HL-60/S4 treated with retinoic acid at 250 ng/mL for 4 days and 3 days (cell line): ENCODE results near the gene ANXA1.

Source experiments
- in situ Hi-C: fragments of 300-500 bp; cut with MboI; formaldehyde crosslinking; loops from 2 replicates; pipeline ENCODE4 v1.7.0; 2022; ENCODE audit warnings: low sequenced_read_pairs

The ANXA1 gene

GRCh38 chr9:73137914-73138313 is 13.8 kb upstream of the ANXA1 start:
- in situ Hi-C loops: no loop called here

DNA sequence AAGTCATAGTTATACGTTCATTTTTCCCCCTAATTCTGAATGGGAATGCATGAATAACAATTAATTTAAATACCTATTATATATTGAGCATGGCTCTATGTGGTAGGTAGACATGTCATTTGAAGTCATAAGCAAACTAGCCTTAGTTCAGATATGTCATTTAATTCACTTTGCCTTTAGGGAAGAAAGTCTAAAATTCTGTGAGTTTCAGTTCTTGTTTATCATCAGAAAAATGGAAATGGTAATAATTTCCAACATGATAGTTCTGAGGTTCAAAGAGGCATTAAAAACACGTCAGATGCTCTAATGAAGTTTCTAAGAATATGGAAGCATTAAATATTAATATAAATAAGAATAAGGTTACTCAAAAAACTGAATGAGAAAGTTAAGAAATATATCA is 13.1 kb upstream of the ANXA1 start:
- in situ Hi-C loops: no loop called here

- in situ Hi-C loops: no loop called here
Measured at GRCh38 chr9:73141282-73141681, 10.4 kb upstream of the ANXA1 start.

GRCh38 chr9:73143711-73144328 is 7.8 kb upstream of the ANXA1 start:
- in situ Hi-C loops: no loop called here

DNA sequence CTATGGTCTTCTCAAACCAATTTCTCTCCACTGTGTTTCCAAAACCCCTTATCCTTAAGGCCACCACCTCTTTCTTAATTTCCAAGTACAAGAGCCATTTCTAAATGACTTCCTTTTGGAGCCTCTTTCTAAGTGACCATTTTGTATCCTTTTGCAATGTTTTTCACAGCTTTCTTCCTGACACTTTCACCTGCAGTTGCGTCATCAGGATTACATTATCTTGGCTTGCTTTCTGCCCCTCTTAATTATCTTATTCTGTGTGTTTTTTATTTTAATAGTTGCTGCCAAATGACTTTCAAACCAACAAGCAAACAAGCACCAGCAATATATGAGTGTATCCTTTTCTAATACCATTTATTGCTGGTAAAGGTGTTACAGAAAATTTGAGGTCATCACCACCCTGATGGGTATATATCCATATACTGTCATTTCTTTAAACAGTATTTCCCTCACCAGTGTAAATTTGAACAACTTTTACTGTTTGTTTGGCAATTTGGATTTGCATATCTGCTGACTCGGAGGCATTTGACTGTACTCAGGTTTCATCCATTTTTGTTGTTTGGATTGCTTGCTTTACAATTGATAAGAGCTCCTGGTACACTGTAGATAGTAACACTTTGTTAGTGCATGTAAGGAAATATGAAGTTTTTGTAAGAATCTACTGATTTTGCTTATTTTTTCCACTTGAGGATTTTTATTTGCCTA is 5.4 kb upstream of the ANXA1 start:
- in situ Hi-C loops: no loop called here

GRCh38 chr9:73148447-73148937 is 3.2 kb upstream of the ANXA1 start:
- in situ Hi-C loops: no loop called here

DNA sequence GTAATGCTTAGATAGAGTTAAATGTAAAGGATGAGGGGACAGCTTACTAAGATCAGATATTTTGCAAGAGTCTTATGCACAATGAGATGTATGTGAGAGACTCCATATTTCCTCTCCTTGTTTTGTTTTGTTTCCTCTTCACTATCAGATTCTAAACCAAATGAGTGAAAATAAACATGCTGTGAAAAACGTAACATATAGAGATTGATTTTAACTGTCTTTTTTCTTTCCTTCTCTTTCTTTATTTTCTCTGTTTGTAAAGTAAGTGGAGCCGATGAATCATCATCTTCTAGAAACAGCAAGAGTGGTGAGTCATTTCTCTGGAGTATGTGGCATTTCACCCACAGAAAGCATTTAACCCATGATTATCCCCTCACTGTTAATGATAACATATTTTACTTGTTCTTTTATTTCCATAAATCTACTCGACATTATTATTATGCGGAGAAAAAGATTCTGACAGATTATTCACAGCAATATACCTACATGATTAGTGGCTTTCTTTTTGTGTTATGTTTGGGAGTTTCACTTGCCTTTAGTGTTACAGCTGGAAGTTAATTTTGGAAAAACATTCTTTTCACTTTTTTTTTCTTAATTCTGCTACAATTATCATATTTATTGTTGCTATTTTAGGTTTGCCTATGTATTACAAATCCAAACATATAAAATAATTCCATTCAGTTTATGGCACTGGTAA is 2.1 kb upstream of the ANXA1 start:
- in situ Hi-C loops: no loop called here

GRCh38 chr9:73152543-73152844 is 829 bp downstream of the ANXA1 start:
- in situ Hi-C loops: no loop called here

- in situ Hi-C loops: no loop called here
Measured at GRCh38 chr9:73152953-73153352, 1.3 kb downstream of the ANXA1 start.

DNA sequence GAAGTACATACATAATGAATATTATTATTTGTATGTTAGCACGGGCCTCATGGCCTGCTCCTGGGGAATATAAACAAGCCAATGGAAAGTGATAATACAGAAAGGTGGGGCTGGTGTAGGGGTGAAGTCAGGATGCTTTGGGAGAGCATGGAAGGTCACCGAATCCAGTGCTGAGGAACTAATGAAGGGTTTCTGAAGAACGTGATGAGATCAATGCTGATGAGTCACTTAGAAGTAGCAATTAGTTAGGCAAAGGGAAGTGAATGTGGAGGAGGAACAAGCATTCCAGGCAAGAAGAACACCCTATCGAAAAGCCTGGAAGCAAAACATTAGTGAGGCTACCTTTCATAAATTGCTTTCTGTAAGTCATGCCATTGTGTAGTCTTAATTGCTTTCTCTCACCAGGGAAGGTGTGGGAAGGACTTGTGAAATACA is 2.1 kb downstream of the ANXA1 start:
- in situ Hi-C loops: no loop called here

- in situ Hi-C loops: no loop called here
Measured at GRCh38 chr9:73154271-73154670, 2.6 kb downstream of the ANXA1 start.

DNA sequence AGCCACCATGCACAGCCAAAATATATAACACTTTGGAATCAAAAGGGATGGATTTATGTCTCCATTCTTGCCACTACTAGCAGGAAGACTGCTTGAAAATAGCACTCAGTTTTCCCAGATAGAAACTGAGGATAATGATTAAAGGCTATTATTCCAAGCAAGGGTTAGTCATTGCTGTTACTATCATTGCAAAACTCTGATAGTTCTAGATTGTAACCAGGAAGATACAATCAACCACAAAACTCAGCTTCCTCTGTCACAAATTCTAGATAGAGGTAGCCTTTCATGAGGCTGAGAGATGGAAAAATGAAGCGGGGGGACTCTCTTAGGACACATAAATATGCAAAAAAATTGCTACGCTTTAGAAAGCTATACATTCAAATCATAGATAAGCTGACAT is 3.1 kb downstream of the ANXA1 start:
- in situ Hi-C loops: no loop called here

GRCh38 chr9:73155377-73155776 is 3.7 kb downstream of the ANXA1 start:
- in situ Hi-C loops: no loop called here

GRCh38 chr9:73155968-73156864 is 4.6 kb downstream of the ANXA1 start:
- in situ Hi-C loops: no loop called here

- in situ Hi-C loops: no loop called here
Measured at GRCh38 chr9:73156865-73157187, 5.2 kb downstream of the ANXA1 start.

DNA sequence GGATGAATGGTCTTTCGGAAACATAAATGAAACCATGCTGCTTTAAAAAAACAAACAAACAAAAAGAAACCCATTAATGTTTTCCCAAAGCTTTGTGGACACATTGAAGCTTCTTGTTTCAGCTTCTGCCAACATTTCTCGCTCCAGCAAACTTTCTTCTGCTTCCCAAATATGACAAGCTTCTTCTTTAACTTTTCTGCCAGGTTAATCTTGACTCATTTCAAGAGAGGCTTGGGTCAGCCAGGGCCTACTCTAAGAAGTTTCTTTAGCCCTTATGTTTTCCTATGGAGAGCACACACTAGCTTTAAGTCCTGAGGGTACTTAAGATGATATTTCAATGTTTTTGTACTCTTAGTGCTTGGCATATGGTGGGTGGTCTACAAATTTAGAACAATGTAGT is 6.1 kb downstream of the ANXA1 start:
- in situ Hi-C loops: no loop called here

DNA sequence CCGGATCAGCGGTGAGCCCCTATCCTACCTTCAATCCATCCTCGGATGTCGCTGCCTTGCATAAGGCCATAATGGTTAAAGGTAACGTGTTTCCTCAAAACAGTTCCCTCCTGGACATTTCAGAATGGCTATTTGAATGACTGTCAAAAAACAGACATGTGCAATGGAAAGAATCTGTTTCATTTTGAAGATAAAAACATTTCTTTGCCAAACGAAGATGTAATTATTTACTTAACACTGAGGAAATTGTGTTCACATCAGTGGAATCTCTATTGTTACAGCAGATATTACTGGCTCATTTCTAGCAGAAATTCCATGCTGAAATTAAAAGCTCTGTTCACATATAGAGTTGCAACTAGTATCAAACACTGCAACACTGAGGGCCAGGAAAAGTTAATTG is 7.1 kb downstream of the ANXA1 start:
- in situ Hi-C loops: no loop called here

DNA sequence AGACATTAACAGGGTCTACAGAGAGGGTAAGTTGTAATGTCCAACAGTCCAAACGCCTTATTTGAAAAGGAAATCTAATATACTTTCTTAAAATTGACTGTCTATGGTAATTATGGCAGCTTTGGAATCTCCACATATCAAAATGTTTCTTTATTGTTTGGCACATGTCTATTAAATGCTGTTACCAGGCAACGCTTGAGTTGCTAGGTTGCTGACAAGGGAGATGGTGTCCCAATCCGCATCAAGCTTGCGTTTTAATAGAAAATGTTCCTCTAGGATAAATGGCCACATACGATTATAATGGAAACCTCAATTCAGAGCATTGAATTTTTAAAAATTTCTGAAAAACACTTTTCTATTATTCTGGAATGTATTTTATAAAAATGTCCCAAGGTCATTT is 9.2 kb downstream of the ANXA1 start:
- in situ Hi-C loops: no loop called here

- in situ Hi-C loops: no loop called here
Measured at GRCh38 chr9:73162987-73163768, 11.5 kb downstream of the ANXA1 start.

GRCh38 chr9:73165911-73166310 is 14.2 kb downstream of the ANXA1 start:
- in situ Hi-C loops: no loop called here

GRCh38 chr9:73166468-73166867 is 14.8 kb downstream of the ANXA1 start:
- in situ Hi-C loops: no loop called here
